Non-pigmented ciliary epithelial cell (primary cell): Measurements from ENCODE around the gene NRM.

Experiments used
- DNase-seq: peaks from one replicate; pipeline ENCODE4 v3.0.0-alpha.2; 2010; ENCODE audit warnings: low read depth

Gene NRM

GRCh38 chr6:30688569-30688968 is 2.2 kb downstream of the NRM start:
- DNase-seq, result no peak

- DNase-seq, result no peak
Measured at GRCh38 chr6:30687659-30688431, 2.9 kb downstream of the NRM start.

GRCh38 chr6:30686908-30687658 is 3.7 kb downstream of the NRM start:
- DNase-seq, result peak; percentile 79

GRCh38 chr6:30686009-30686907 is 4.5 kb downstream of the NRM start, which contains the start of gene PPP1R18:
TSS of gene PPP1R18 (minus strand) at chr6:30686645. CDS start at chr6:30686018, 627 bp downstream.
- DNase-seq, result no peak

GRCh38 chr6:30685157-30686008 is 5.4 kb downstream of the NRM start:
- no peak for DNase-seq

GRCh38 chr6:30684386-30685156 is 6.2 kb downstream of the NRM start:
- no peak for DNase-seq

- no peak for DNase-seq
Measured at GRCh38 chr6:30683980-30684338, 6.8 kb downstream of the NRM start.

- DNase-seq, result no peak
Measured at GRCh38 chr6:30683183-30683979, 7.4 kb downstream of the NRM start.

GRCh38 chr6:30682143-30683117 is 8.4 kb downstream of the NRM start:
- DNase-seq, result peak; percentile 80

GRCh38 chr6:30681766-30682142 is 9.0 kb downstream of the NRM start:
- DNase-seq, result no peak

GRCh38 chr6:30679765-30680535 is 10.8 kb downstream of the NRM start:
- DNase-seq, result no peak

GRCh38 chr6:30678964-30679726 is 11.6 kb downstream of the NRM start:
- no peak for DNase-seq

- no peak for DNase-seq
Measured at GRCh38 chr6:30676660-30677285, 14.0 kb downstream of the NRM start.

- DNase-seq, result peak; percentile 92
Measured at GRCh38 chr6:30672445-30673253, 18.1 kb downstream of the NRM start, which contains the start of gene DHX16. TSS of gene DHX16 (minus strand) at chr6:30673006. CDS start at chr6:30672841, 165 bp downstream.

GRCh38 chr6:30670760-30671527 is 19.8 kb downstream of the NRM start:
- DNase-seq, result no peak
